Retinal pigment epithelial cell (primary cell): ENCODE results near the gene ADAM33.

Experiments
- DNase-seq: peaks from one replicate; pipeline ENCODE4 v3.0.0-alpha.2; 2010; ENCODE audit warnings: low read depth
- H3K4me3 ChIP-seq: 2 replicates; pipeline ENCODE4 v1.5.1; 2011; ENCODE audit warnings: mild to moderate bottlenecking, low read length, control low read depth, moderate library complexity
- CTCF ChIP-seq: conservative IDR thresholded peaks from 2 replicates; pipeline ENCODE4 v1.5.1; 2011; ENCODE audit warnings: low read depth, low read length, control low read depth, inconsistent platforms

The ADAM33 gene

GRCh38 chr20:3701061-3701998 lies 19.5 kb upstream of the ADAM33 start:
- DNase-seq = no peak
- TF ChIP-seq CTCF = no peak
- H3K4me3 ChIP-seq = no peak overlapping the region

- DNase-seq = no peak
- TF ChIP-seq CTCF = no peak
- no peak overlapping the region for H3K4me3 ChIP-seq
These were observed 17.2 kb upstream of the ADAM33 start for GRCh38 chr20:3699037-3699436.

GRCh38 chr20:3698591-3699001 lies 16.8 kb upstream of the ADAM33 start:
- DNase-seq = no peak
- no peak for TF ChIP-seq CTCF
- no peak overlapping the region for H3K4me3 ChIP-seq

GRCh38 chr20:3697588-3698305 lies 15.9 kb upstream of the ADAM33 start:
- no peak for DNase-seq
- TF ChIP-seq CTCF = no peak
- H3K4me3 ChIP-seq = no peak overlapping the region

- TF ChIP-seq CTCF = no peak
- H3K4me3 ChIP-seq = no peak overlapping the region
- DNase-seq = no peak
These were observed 15.2 kb upstream of the ADAM33 start for GRCh38 chr20:3696745-3697587.

GRCh38 chr20:3696200-3696599 lies 14.4 kb upstream of the ADAM33 start:
- H3K4me3 ChIP-seq = no peak overlapping the region
- no peak for DNase-seq
- peak; percentile 55 for TF ChIP-seq CTCF
